Bladder microvascular endothelial cell (primary cell): ENCODE measurements around the gene KRTAP19-2. TPM values are rescaled to one million over a fixed set of nuclear protein-coding genes. Genes with fewer than 3 reads are reported as not detected.

ENCODE experiments used
- total RNA-seq: library from RNA; depleted of rRNA; stranded (reverse); fragments of >200 nt; gene quantifications from 2 replicates; pipeline ENCODE4 v1.2.3, GENCODE V29; 2014

The KRTAP19-2 gene
- total RNA-seq, result not detected in 2 replicates

GRCh38 chr21:30487336-30487735, at the start of gene KRTAP19-2:
Gene KRTAP19-2, minus strand, starts transcription at chr21:30487436. Its CDS starts 88 bp downstream, at chr21:30487348.

GRCh38 chr21:30502041-30502440, 14.8 kb upstream of the KRTAP19-2 start, which contains the start of gene KRTAP19-5:
Gene KRTAP19-5, minus strand, starts transcription at chr21:30502141. Its CDS starts 51 bp downstream, at chr21:30502090.

GRCh38 chr21:30497065-30497464, 9.8 kb upstream of the KRTAP19-2 start, which contains the start of gene KRTAP19-4:
Gene KRTAP19-4, minus strand, starts transcription at chr21:30497165. Its CDS starts 55 bp downstream, at chr21:30497110.

GRCh38 chr21:30491963-30492428, 4.8 kb upstream of the KRTAP19-2 start, which contains the start of gene KRTAP19-3:
Gene KRTAP19-3, minus strand, starts transcription at chr21:30492013. Its CDS starts 56 bp downstream, at chr21:30491957.

GRCh38 chr21:30480145-30480544, 7.1 kb downstream of the KRTAP19-2 start, which contains the start of gene KRTAP19-1:
Gene KRTAP19-1, minus strand, starts transcription at chr21:30480367. Its CDS starts 50 bp downstream, at chr21:30480317.

GRCh38 chr21:30439975-30440374, 47.3 kb downstream of the KRTAP19-2 start, which contains the start of gene KRTAP15-1:
Gene KRTAP15-1, plus strand, starts transcription at chr21:30440275. Its CDS starts 53 bp downstream, at chr21:30440328.

Other genes starting within 250 kb of the KRTAP19-2 start
- gene KRTAP24-1, start 204.5 kb downstream of the KRTAP19-2 start, total RNA-seq, result not detected in 2 replicates
- gene KRTAP25-1, start 197.9 kb downstream of the KRTAP19-2 start, total RNA-seq, result not detected in 2 replicates
- not detected in 2 replicates for gene KRTAP26-1, start 167.1 kb downstream of the KRTAP19-2 start, total RNA-seq
- not detected in 2 replicates for gene KRTAP27-1, start 149.7 kb downstream of the KRTAP19-2 start, total RNA-seq
- not detected in 2 replicates for gene KRTAP23-1, start 138.8 kb downstream of the KRTAP19-2 start, total RNA-seq
- not detected in 2 replicates for gene KRTAP13-2, start 115.2 kb downstream of the KRTAP19-2 start, total RNA-seq
- not detected in 2 replicates for gene KRTAP13-1, start 91.4 kb downstream of the KRTAP19-2 start, total RNA-seq
- gene KRTAP13-3, start 61.5 kb downstream of the KRTAP19-2 start, total RNA-seq, result not detected in 2 replicates
- gene KRTAP13-4, start 57.2 kb downstream of the KRTAP19-2 start, total RNA-seq, result not detected in 2 replicates
- gene KRTAP15-1, start 47.2 kb downstream of the KRTAP19-2 start, total RNA-seq, result not detected in 2 replicates
- gene KRTAP19-1, start 7.1 kb downstream of the KRTAP19-2 start, total RNA-seq, result not detected in 2 replicates
- gene KRTAP19-3, start 4.6 kb upstream of the KRTAP19-2 start, total RNA-seq, result not detected in 2 replicates
- not detected in 2 replicates for gene KRTAP19-4, start 9.7 kb upstream of the KRTAP19-2 start, total RNA-seq
- gene KRTAP19-5, start 14.7 kb upstream of the KRTAP19-2 start, total RNA-seq, result not detected in 2 replicates
- gene KRTAP19-6, start 54.4 kb upstream of the KRTAP19-2 start, total RNA-seq, result not detected in 2 replicates
- gene KRTAP19-7, start 73.9 kb upstream of the KRTAP19-2 start, total RNA-seq, result not detected in 2 replicates
- gene KRTAP22-2, start 103.0 kb upstream of the KRTAP19-2 start, total RNA-seq, result not detected in 2 replicates
- not detected in 2 replicates for gene KRTAP6-3, start 105.0 kb upstream of the KRTAP19-2 start, total RNA-seq
- not detected in 2 replicates for gene KRTAP6-2, start 111.5 kb upstream of the KRTAP19-2 start, total RNA-seq
- gene KRTAP22-1, start 113.7 kb upstream of the KRTAP19-2 start, total RNA-seq, result not detected in 2 replicates
- gene KRTAP6-1, start 126.5 kb upstream of the KRTAP19-2 start, total RNA-seq, result not detected in 2 replicates
- not detected in 2 replicates for gene KRTAP20-1, start 129.0 kb upstream of the KRTAP19-2 start, total RNA-seq
- gene KRTAP20-4, start 133.2 kb upstream of the KRTAP19-2 start, total RNA-seq, result not detected in 2 replicates
- not detected in 2 replicates for gene KRTAP20-2, start 147.8 kb upstream of the KRTAP19-2 start, total RNA-seq
- gene KRTAP20-3, start 155.4 kb upstream of the KRTAP19-2 start, total RNA-seq, result not detected in 2 replicates
- not detected in 2 replicates for gene KRTAP21-3, start 231.3 kb upstream of the KRTAP19-2 start, total RNA-seq